Kidney (tissue), 14 donors: ENCODE measurements around the gene TMPRSS4. TPM values are rescaled to one million over a fixed set of nuclear protein-coding genes. Genes with fewer than 3 reads are reported as not detected.

Experiments
- DNase-seq, 5 donors: peaks; one replicate each; pipeline ENCODE4 v3.0.0-alpha.2; 2013 to 2020
- FAIRE-seq: peaks from 2 replicates; lab custom pipeline; 2012; peaks lifted over from hg19 to GRCh38; lab: Jason Lieb, UNC
- H3K27ac ChIP-seq, 2 donors: one replicate each; pipeline ENCODE4 v1.7.0; 2013; ENCODE audit warnings: low read depth in 2 of 2, low read length in 2 of 2, inconsistent platforms in 1 of 2
- H3K27me3 ChIP-seq: one replicate; pipeline ENCODE4 v1.7.1; 2013; ENCODE audit warnings: low read length, inconsistent platforms; ENCODE audit not compliant: control insufficient read depth, insufficient read depth
- H3K36me3 ChIP-seq, 3 donors: one replicate each; pipeline versions ENCODE4 v1.7.0 to v1.7.1; 2013; ENCODE audit warnings: low read length in 3 of 3, control low read depth in 1 of 3, inconsistent platforms in 1 of 3; ENCODE audit not compliant: insufficient read depth in 3 of 3, control insufficient read depth in 2 of 3
- H3K4me1 ChIP-seq, 3 donors: one replicate each; pipeline versions ENCODE4 v1.7.0 to v1.7.1; 2013; ENCODE audit warnings: low read length in 3 of 3, inconsistent platforms in 1 of 3, low read depth in 1 of 3; ENCODE audit not compliant: control insufficient read depth in 2 of 3, insufficient read depth in 2 of 3
- H3K4me3 ChIP-seq, 3 donors: one replicate each; pipeline versions ENCODE4 v1.7.0 to v1.8.1; 2013; ENCODE audit warnings: low read length in 3 of 3, control low read depth in 1 of 3, inconsistent platforms in 1 of 3
- H3K9ac ChIP-seq, 3 donors: one replicate each; pipeline versions ENCODE4 v1.7.0 to v1.7.1; 2013; ENCODE audit warnings: low read length in 3 of 3, control low read depth in 1 of 3, inconsistent platforms in 1 of 3
- H3K9me3 ChIP-seq, 3 donors: one replicate each; pipeline versions ENCODE4 v1.7.0 to v1.7.1; 2013; ENCODE audit warnings: low read length in 3 of 3, control low read depth in 1 of 3, inconsistent platforms in 1 of 3; ENCODE audit not compliant: control insufficient read depth in 2 of 3, insufficient read depth in 1 of 3
- intact Hi-C: fragments of 100-400 bp; cut with DNase I; formaldehyde crosslinking; loops from one replicate; pipeline ENCODE4 v1.11.1; 2022
- polyA plus RNA-seq: library from polyadenylated mRNA; stranded (reverse); fragments of 350-450 nt; fragmentation: Illumina TruSeq; extraction: RNeasy Lipid Tissue Mini Kit (QIAGEN cat#74804); gene quantifications from one replicate; pipeline ENCODE4 v1.2.3, GENCODE V29; 2014; ENCODE audit warnings: low read depth, low replicate concordance; ENCODE audit not compliant: insufficient read depth
- total RNA-seq: library from RNA; stranded (reverse); fragmentation: NEBNext Ultra II Directional; extraction: Animal tissue kit (Norgen Biotek cat#: 25700); gene quantifications from one replicate; pipeline ENCODE4 v1.2.1, GENCODE V29; 2021
- TF ChIP-seq, protein P1 (sequence below): IDR thresholded peaks from 3 replicates; pipeline ENCODE4 v1.5.1; 2012; ENCODE audit warnings: mild to moderate bottlenecking, moderate library complexity, borderline replicate concordance; ENCODE audit not compliant: insufficient read depth; ENCODE audit errors: extremely low read depth
- donor health status: control.
- donor health status: control.
- donor health status: control.
- donor health status: control.
- donor health status: control.
- donor health status: DM: yes; HTN: yes; CAD: no.
- donor health status: Normal renal cell carcinoma (clear cell type).

TMPRSS4 gene
- total and polyA plus RNA-seq, 2 donors from 2014 or later = 27.8 to 234 TPM

DNA sequence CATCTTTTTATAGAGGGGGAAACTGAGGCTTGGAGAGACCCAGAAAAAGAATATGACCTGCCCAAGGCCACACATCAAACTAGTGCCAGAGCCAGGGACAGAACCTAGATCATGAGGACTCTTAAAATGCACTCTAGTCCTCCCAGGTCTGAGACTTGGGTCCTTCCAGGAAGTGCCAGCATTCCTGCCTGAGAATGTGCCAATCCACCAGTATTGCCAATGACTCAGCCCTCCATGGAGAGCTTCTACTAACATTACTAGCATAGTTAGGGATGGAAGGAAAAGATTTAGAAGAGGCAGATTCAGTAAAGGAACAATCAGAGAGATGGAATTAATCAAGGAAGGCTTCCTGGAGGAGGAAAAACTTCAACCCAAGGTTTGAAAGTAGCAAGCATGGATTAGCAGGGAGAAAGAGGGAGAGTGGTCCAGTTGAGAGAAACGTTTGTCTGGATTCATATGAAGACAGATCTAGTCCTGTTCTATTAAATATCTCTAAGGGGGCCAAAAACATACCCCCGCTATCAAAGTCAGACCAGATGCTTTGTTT is 30.0 kb downstream of the TMPRSS4 start:
- Histone ChIP-seq H3K27ac (no peak overlapping the region), H3K27me3 (no peaks in the 10 kb centered on the region), H3K36me3 (no peaks in the 10 kb centered on the region), H3K4me1 (peaks cover 0 to 7% (median 4%) of the 10 kb centered on the region in 3 donors), H3K4me3 (no peak overlapping the region), H3K9ac (no peak overlapping the region), H3K9me3 (no peaks in the 10 kb centered on the region)
- TF ChIP-seq, protein P1, sequence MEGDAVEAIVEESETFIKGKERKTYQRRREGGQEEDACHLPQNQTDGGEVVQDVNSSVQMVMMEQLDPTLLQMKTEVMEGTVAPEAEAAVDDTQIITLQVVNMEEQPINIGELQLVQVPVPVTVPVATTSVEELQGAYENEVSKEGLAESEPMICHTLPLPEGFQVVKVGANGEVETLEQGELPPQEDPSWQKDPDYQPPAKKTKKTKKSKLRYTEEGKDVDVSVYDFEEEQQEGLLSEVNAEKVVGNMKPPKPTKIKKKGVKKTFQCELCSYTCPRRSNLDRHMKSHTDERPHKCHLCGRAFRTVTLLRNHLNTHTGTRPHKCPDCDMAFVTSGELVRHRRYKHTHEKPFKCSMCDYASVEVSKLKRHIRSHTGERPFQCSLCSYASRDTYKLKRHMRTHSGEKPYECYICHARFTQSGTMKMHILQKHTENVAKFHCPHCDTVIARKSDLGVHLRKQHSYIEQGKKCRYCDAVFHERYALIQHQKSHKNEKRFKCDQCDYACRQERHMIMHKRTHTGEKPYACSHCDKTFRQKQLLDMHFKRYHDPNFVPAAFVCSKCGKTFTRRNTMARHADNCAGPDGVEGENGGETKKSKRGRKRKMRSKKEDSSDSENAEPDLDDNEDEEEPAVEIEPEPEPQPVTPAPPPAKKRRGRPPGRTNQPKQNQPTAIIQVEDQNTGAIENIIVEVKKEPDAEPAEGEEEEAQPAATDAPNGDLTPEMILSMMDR = no peak
- intact Hi-C loops = no loop called here
- FAIRE-seq (no peak), DNase-seq (peak in 1 of 5 donors; percentile 0)

DNA sequence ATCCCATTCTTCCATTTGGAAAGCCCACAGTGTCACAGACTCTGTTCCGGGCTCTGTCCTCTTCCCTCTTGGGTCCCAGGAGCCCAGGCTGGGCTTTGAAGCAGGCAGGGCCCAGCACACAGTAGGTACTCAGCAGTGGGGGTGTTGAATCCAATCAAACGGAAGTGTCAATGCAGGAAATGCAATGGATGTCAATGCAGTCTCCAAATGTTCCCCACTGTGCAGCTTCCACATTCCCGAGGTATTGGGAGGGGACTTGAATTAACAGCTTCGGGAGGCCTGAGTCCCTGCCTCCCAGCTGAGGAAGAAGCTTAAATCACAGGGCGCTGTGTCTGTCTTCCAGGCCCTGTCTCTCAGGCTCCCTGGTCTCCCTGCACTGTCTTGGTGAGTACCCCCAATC is 31.6 kb downstream of the TMPRSS4 start:
- TF ChIP-seq, protein P1 = no peak
- no peak overlapping the region for H3K9ac ChIP-seq
- peaks cover 0 to 7% (median 4%) of the 10 kb centered on the region in 3 donors for H3K4me1 ChIP-seq
- H3K36me3 ChIP-seq = no peaks in the 10 kb centered on the region
- DNase-seq (peak in 1 of 5 donors; percentile 4), FAIRE-seq (no peak)
- no peak overlapping the region for H3K27ac ChIP-seq
- H3K27me3 ChIP-seq = no peaks in the 10 kb centered on the region
- intact Hi-C loops = no loop called here
- no peaks in the 10 kb centered on the region for H3K9me3 ChIP-seq
- no peak overlapping the region for H3K4me3 ChIP-seq

DNA sequence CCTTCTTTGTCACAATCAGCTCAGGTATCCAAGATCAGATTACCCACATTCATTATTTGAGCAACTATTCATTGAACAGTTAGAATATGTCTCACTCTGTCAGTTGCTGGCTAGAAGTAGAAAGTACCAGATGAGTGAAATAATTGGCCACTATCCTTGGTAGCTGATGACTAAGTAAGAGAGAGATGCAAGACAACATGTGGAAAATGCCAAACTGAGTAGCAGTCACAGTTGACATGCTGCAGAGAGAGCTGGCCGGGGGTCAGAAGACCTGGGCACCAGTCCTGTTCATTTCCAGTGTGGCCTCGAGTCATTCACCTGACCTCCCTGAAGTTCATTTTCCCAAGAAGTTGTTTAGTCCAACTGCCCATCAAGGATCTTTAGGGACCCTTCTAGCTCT is 32.4 kb downstream of the TMPRSS4 start:
- no peak overlapping the region for H3K9ac ChIP-seq
- no peak overlapping the region for H3K27ac ChIP-seq
- DNase-seq = peak in 1 of 5 donors; percentile 11
- TF ChIP-seq, protein P1 = no peak
- intact Hi-C loops = no loop called here
- H3K27me3 ChIP-seq = no peaks in the 10 kb centered on the region
- H3K36me3 ChIP-seq = no peaks in the 10 kb centered on the region
- H3K9me3 ChIP-seq = no peaks in the 10 kb centered on the region
- no peak overlapping the region for H3K4me3 ChIP-seq
- FAIRE-seq = no peak
- H3K4me1 ChIP-seq = peaks cover 0 to 4% (median under 1%) of the 10 kb centered on the region in 3 donors
